WTC11 (cell line): ENCODE data around the gene SIGLEC1. TPM values are rescaled to one million over a fixed set of nuclear protein-coding genes. Genes with fewer than 3 reads are reported as not detected.
A peak's percentile ranks its signal among the peaks of the same experiment; 100 is the strongest.

Experiments
- ATAC-seq: fragments of 200-7000 bp; cut with Tn5 transposase; 2 replicates; pipeline ENCODE4 v1.10.0; 2021; ENCODE audit warnings: mild to moderate bottlenecking, moderate library complexity
- CTCF ChIA-PET: fragments of 300-600 bp; sonication (Branson Sonifier 250); formaldehyde crosslinking; loops from one replicate; lab custom pipeline; 2021; ENCODE audit warnings: antibody characterized with exemption; lab: Charles Lee
- POLR2A ChIA-PET: fragments of 350-600 bp; sonication (Branson Sonifier 250); formaldehyde crosslinking; loops from one replicate; lab custom pipeline; 2021; ENCODE audit warnings: antibody characterized with exemption; lab: Charles Lee
- DNase-seq: peaks from one replicate; pipeline ENCODE4 v3.0.0; 2021; ENCODE audit warnings: low spot score
- H3K27ac Mint-ChIP-seq: 2 replicates; pipeline ENCODE4 v1.8.0; 2021; ENCODE audit warnings: mixed read lengths
- H3K27me3 Mint-ChIP-seq: 2 replicates; pipeline ENCODE4 v1.8.0; 2021; ENCODE audit warnings: low read depth, mild to moderate bottlenecking, moderate library complexity, mixed read lengths
- H3K36me3 Mint-ChIP-seq: 2 replicates; pipeline ENCODE4 v1.8.0; 2021; ENCODE audit warnings: mixed read lengths
- H3K4me1 Mint-ChIP-seq: 2 replicates; pipeline ENCODE4 v1.8.0; 2022; ENCODE audit warnings: mixed read lengths
- H3K4me3 Mint-ChIP-seq: 2 replicates; pipeline ENCODE4 v1.8.0; 2021; ENCODE audit warnings: mild to moderate bottlenecking, moderate library complexity, mixed read lengths
- H3K9me3 Mint-ChIP-seq: 2 replicates; pipeline ENCODE4 v1.8.0; 2021; ENCODE audit warnings: mixed read lengths
- ATF1 ChIP-seq: sonication (generic); formaldehyde crosslinking; IDR thresholded peaks from 2 replicates; pipeline ENCODE4 v1.8.1; 2023; ENCODE audit warnings: mild to moderate bottlenecking, moderate library complexity, missing genetic modification reagents
- CDX4 ChIP-seq: fragments of 250-450 bp; sonication (Bioruptor Pico); IDR thresholded peaks from 2 replicates; pipeline ENCODE4 v1.9.0; 2021; ENCODE audit warnings: moderate library complexity, mild to moderate bottlenecking, inconsistent platforms, borderline replicate concordance
- E2F5 ChIP-seq: sonication (generic); formaldehyde crosslinking; IDR thresholded peaks from 2 replicates; pipeline ENCODE4 v1.8.1; 2022; ENCODE audit warnings: mild to moderate bottlenecking, moderate library complexity, missing genetic modification reagents
- JUN ChIP-seq: sonication (generic); formaldehyde crosslinking; IDR thresholded peaks from 2 replicates; pipeline ENCODE4 v1.8.0; 2023; ENCODE audit warnings: mild to moderate bottlenecking, missing genetic modification reagents
- MAX ChIP-seq: sonication (generic); formaldehyde crosslinking; IDR thresholded peaks from 2 replicates; pipeline ENCODE4 v1.8.0; 2022; ENCODE audit warnings: mild to moderate bottlenecking, missing genetic modification reagents
- MXD4 ChIP-seq: fragments of 250-450 bp; sonication (Bioruptor Pico); IDR thresholded peaks from 2 replicates; pipeline ENCODE4 v1.8.0; 2021; ENCODE audit warnings: mild to moderate bottlenecking, moderate library complexity, borderline replicate concordance
- NFATC4 ChIP-seq: fragments of 250-450 bp; sonication (Bioruptor Pico); IDR thresholded peaks from 2 replicates; pipeline ENCODE4 v1.9.0; 2021; ENCODE audit warnings: mild to moderate bottlenecking
- PREB ChIP-seq: sonication (generic); formaldehyde crosslinking; IDR thresholded peaks from 2 replicates; pipeline ENCODE4 v1.8.1; 2022; ENCODE audit warnings: mild to moderate bottlenecking, missing genetic modification reagents, moderate library complexity, borderline replicate concordance
- PRRX2 ChIP-seq: fragments of 250-450 bp; sonication (Bioruptor Pico); IDR thresholded peaks from 2 replicates; pipeline ENCODE4 v1.8.0; 2021; ENCODE audit warnings: mild to moderate bottlenecking
- STAT6 ChIP-seq: sonication (generic); formaldehyde crosslinking; conservative IDR thresholded peaks from 2 replicates; pipeline ENCODE4 v1.8.1; 2023; ENCODE audit warnings: mild to moderate bottlenecking, low read depth, missing genetic modification reagents, moderate library complexity
- USF2 ChIP-seq: sonication (generic); formaldehyde crosslinking; IDR thresholded peaks from 2 replicates; pipeline ENCODE4 v1.8.1; 2023; ENCODE audit warnings: mild to moderate bottlenecking, missing genetic modification reagents, moderate library complexity
- ZBTB43 ChIP-seq: sonication (generic); formaldehyde crosslinking; IDR thresholded peaks from 2 replicates; pipeline ENCODE4 v1.8.1; 2023; ENCODE audit warnings: mild to moderate bottlenecking, missing genetic modification reagents
- ZNF317 ChIP-seq: sonication (generic); formaldehyde crosslinking; IDR thresholded peaks from 2 replicates; pipeline ENCODE4 v1.8.1; 2023; ENCODE audit warnings: low read depth, mild to moderate bottlenecking, moderate library complexity, missing genetic modification reagents, borderline replicate concordance
- ZNF512 ChIP-seq: sonication (generic); formaldehyde crosslinking; IDR thresholded peaks from 2 replicates; pipeline ENCODE4 v1.8.1; 2022; ENCODE audit warnings: missing genetic modification reagents, borderline replicate concordance
- ZNF532 ChIP-seq: fragments of 250-450 bp; sonication (Bioruptor Pico); IDR thresholded peaks from 2 replicates; pipeline ENCODE4 v1.9.0; 2021; ENCODE audit warnings: mild to moderate bottlenecking, borderline replicate concordance
- ZSCAN18 ChIP-seq: fragments of 250-450 bp; sonication (Bioruptor Pico); IDR thresholded peaks from 2 replicates; pipeline ENCODE4 v2.1.2; 2022; ENCODE audit warnings: mild to moderate bottlenecking, moderate library complexity
- total RNA-seq: library from RNA; stranded (reverse); gene quantifications from 3 replicates; pipeline ENCODE4 v1.2.3, GENCODE V29; 2021

The SIGLEC1 gene
- total RNA-seq, 1 experiment from 2014 or later = 0.04 TPM

GRCh38 chr20:3738111-3739053 is 26.0 kb upstream of the SIGLEC1 start:
- Mint-ChIP-seq H3K4me1 (peaks cover 26% of the 10 kb centered on the region), H3K9me3 (no peaks in the 10 kb centered on the region), H3K4me3 (no peak overlapping the region), H3K36me3 (no peaks in the 10 kb centered on the region), H3K27ac (peak overlapping the region; percentile 2; the same call in 1 of the 2 replicates), H3K27me3 (peaks cover 5% of the 10 kb centered on the region)
- TF ChIP-seq ZBTB43 (CRISPR knock-in tag) (no peak), USF2 (CRISPR knock-in tag) (no peak), ZNF532 (CRISPR knock-in tag) (no peak), CDX4 (CRISPR knock-in tag) (no peak), ATF1 (no peak), NFATC4 (CRISPR knock-in tag) (no peak), E2F5 (CRISPR knock-in tag) (no peak), MXD4 (CRISPR knock-in tag) (no peak), JUN (CRISPR knock-in tag) (no peak), PREB (CRISPR knock-in tag) (no peak), PRRX2 (CRISPR knock-in tag) (no peak), STAT6 (CRISPR knock-in tag) (no peak), ZNF317 (CRISPR knock-in tag) (no peak), ZSCAN18 (CRISPR knock-in tag) (no peak), MAX (no peak), ZNF512 (CRISPR knock-in tag) (no peak)
- DNase-seq = no peak
- POLR2A ChIA-PET = no interaction called here
- CTCF ChIA-PET = interaction anchor here (0.6 to 3.3 kb wide), 2 partner anchors 22 to 116 kb away, joined by 3 to 23 read pairs; no protein-coding TSS in a partner anchor
- ATAC-seq = no peak
